WTC11 (cell line): Measurements from ENCODE around the gene KLHL33. TPM values are rescaled to one million over a fixed set of nuclear protein-coding genes. Genes with fewer than 3 reads are reported as not detected.
"Not testable (repeated sequence)": the region's sequence is repeated elsewhere in the genome, so short reads cannot be mapped to it uniquely, and the experiment has no call there.

Source experiments
- ATAC-seq: fragments of 200-7000 bp; cut with Tn5 transposase; 2 replicates; pipeline ENCODE4 v1.10.0; 2021; ENCODE audit warnings: mild to moderate bottlenecking, moderate library complexity
- CTCF ChIA-PET: fragments of 300-600 bp; sonication (Branson Sonifier 250); formaldehyde crosslinking; loops from one replicate; lab custom pipeline; 2021; ENCODE audit warnings: antibody characterized with exemption; lab: Charles Lee
- POLR2A ChIA-PET: fragments of 350-600 bp; sonication (Branson Sonifier 250); formaldehyde crosslinking; loops from one replicate; lab custom pipeline; 2021; ENCODE audit warnings: antibody characterized with exemption; lab: Charles Lee
- DNase-seq: peaks from one replicate; pipeline ENCODE4 v3.0.0; 2021; ENCODE audit warnings: low spot score
- H3K27ac Mint-ChIP-seq: 2 replicates; pipeline ENCODE4 v1.8.0; 2021; ENCODE audit warnings: mixed read lengths
- H3K27me3 Mint-ChIP-seq: 2 replicates; pipeline ENCODE4 v1.8.0; 2021; ENCODE audit warnings: low read depth, mild to moderate bottlenecking, moderate library complexity, mixed read lengths
- H3K36me3 Mint-ChIP-seq: 2 replicates; pipeline ENCODE4 v1.8.0; 2021; ENCODE audit warnings: mixed read lengths
- H3K4me1 Mint-ChIP-seq: 2 replicates; pipeline ENCODE4 v1.8.0; 2022; ENCODE audit warnings: mixed read lengths
- H3K4me3 Mint-ChIP-seq: 2 replicates; pipeline ENCODE4 v1.8.0; 2021; ENCODE audit warnings: mild to moderate bottlenecking, moderate library complexity, mixed read lengths
- H3K9me3 Mint-ChIP-seq: 2 replicates; pipeline ENCODE4 v1.8.0; 2021; ENCODE audit warnings: mixed read lengths
- ELF4 ChIP-seq: sonication (generic); formaldehyde crosslinking; IDR thresholded peaks from 2 replicates; pipeline ENCODE4 v1.8.1; 2022; ENCODE audit warnings: low read depth, mild to moderate bottlenecking, moderate library complexity, missing genetic modification reagents
- NR1H2 ChIP-seq: sonication (generic); formaldehyde crosslinking; IDR thresholded peaks from 2 replicates; pipeline ENCODE4 v1.9.0; 2021; ENCODE audit warnings: mild to moderate bottlenecking, moderate library complexity, missing genetic modification reagents
- ZNF232 ChIP-seq: sonication (generic); formaldehyde crosslinking; IDR thresholded peaks from 2 replicates; pipeline ENCODE4 v1.8.0; 2022; ENCODE audit warnings: mild to moderate bottlenecking, missing genetic modification reagents
- ZNF396 ChIP-seq: fragments of 250-450 bp; sonication (Bioruptor Pico); IDR thresholded peaks from 2 replicates; pipeline ENCODE4 v1.8.0; 2021; ENCODE audit warnings: mild to moderate bottlenecking, moderate library complexity, borderline replicate concordance
- total RNA-seq: library from RNA; stranded (reverse); gene quantifications from 3 replicates; pipeline ENCODE4 v1.2.3, GENCODE V29; 2021
- TF ChIP-seq, protein P1 (sequence below): sonication (generic); formaldehyde crosslinking; conservative IDR thresholded peaks from 2 replicates; pipeline ENCODE4 v1.8.1; 2023; ENCODE audit warnings: mild to moderate bottlenecking, low read depth, missing genetic modification reagents, moderate library complexity
- TF ChIP-seq, protein P2 (sequence below): sonication (generic); formaldehyde crosslinking; IDR thresholded peaks from 2 replicates; pipeline ENCODE4 v1.8.1; 2022; ENCODE audit warnings: mild to moderate bottlenecking, missing genetic modification reagents, moderate library complexity, borderline replicate concordance
- TF ChIP-seq, protein P3 (sequence below): sonication (generic); formaldehyde crosslinking; IDR thresholded peaks from 2 replicates; pipeline ENCODE4 v1.8.0; 2023; ENCODE audit warnings: missing genetic modification reagents, mild to moderate bottlenecking, borderline replicate concordance
- TF ChIP-seq, protein P4 (sequence below): sonication (generic); formaldehyde crosslinking; IDR thresholded peaks from 2 replicates; pipeline ENCODE4 v1.8.1; 2022; ENCODE audit warnings: low read depth, mild to moderate bottlenecking, moderate library complexity, missing genetic modification reagents, borderline replicate concordance
- TF ChIP-seq, protein P5 (sequence below): fragments of 250-450 bp; sonication (Bioruptor Pico); IDR thresholded peaks from 2 replicates; pipeline ENCODE4 v1.9.0; 2021; ENCODE audit warnings: mild to moderate bottlenecking, borderline replicate concordance

Gene KLHL33
- total RNA-seq, 1 experiment from 2014 or later, result 0.17 TPM

DNA sequence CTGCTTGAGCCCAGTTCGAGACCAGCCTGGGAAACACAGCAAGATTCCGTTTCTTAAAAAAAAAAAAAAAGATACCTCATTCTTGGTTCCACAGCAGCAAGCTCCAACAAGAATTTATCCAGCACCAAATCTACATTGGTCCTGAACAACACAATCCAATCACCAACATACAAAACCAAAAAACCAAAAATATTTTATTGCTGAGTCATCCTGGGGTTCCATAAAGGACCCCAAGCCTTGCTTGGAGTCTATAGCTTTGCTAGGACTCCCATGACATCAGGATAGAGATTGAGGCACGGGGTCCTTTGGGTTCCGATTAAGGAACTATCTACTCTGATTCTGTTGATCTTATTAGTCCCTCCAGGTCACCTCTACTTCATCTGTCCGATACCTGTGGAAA lies 10.9 kb upstream of the KLHL33 start (continued):
- TF ChIP-seq, protein P1, sequence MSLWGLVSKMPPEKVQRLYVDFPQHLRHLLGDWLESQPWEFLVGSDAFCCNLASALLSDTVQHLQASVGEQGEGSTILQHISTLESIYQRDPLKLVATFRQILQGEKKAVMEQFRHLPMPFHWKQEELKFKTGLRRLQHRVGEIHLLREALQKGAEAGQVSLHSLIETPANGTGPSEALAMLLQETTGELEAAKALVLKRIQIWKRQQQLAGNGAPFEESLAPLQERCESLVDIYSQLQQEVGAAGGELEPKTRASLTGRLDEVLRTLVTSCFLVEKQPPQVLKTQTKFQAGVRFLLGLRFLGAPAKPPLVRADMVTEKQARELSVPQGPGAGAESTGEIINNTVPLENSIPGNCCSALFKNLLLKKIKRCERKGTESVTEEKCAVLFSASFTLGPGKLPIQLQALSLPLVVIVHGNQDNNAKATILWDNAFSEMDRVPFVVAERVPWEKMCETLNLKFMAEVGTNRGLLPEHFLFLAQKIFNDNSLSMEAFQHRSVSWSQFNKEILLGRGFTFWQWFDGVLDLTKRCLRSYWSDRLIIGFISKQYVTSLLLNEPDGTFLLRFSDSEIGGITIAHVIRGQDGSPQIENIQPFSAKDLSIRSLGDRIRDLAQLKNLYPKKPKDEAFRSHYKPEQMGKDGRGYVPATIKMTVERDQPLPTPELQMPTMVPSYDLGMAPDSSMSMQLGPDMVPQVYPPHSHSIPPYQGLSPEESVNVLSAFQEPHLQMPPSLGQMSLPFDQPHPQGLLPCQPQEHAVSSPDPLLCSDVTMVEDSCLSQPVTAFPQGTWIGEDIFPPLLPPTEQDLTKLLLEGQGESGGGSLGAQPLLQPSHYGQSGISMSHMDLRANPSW (CRISPR knock-in tag), result no peak
- TF ChIP-seq ELF4 (CRISPR knock-in tag), result no peak
- TF ChIP-seq, protein P2, sequence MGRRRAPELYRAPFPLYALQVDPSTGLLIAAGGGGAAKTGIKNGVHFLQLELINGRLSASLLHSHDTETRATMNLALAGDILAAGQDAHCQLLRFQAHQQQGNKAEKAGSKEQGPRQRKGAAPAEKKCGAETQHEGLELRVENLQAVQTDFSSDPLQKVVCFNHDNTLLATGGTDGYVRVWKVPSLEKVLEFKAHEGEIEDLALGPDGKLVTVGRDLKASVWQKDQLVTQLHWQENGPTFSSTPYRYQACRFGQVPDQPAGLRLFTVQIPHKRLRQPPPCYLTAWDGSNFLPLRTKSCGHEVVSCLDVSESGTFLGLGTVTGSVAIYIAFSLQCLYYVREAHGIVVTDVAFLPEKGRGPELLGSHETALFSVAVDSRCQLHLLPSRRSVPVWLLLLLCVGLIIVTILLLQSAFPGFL (CRISPR knock-in tag), result no peak
- TF ChIP-seq, protein P3, sequence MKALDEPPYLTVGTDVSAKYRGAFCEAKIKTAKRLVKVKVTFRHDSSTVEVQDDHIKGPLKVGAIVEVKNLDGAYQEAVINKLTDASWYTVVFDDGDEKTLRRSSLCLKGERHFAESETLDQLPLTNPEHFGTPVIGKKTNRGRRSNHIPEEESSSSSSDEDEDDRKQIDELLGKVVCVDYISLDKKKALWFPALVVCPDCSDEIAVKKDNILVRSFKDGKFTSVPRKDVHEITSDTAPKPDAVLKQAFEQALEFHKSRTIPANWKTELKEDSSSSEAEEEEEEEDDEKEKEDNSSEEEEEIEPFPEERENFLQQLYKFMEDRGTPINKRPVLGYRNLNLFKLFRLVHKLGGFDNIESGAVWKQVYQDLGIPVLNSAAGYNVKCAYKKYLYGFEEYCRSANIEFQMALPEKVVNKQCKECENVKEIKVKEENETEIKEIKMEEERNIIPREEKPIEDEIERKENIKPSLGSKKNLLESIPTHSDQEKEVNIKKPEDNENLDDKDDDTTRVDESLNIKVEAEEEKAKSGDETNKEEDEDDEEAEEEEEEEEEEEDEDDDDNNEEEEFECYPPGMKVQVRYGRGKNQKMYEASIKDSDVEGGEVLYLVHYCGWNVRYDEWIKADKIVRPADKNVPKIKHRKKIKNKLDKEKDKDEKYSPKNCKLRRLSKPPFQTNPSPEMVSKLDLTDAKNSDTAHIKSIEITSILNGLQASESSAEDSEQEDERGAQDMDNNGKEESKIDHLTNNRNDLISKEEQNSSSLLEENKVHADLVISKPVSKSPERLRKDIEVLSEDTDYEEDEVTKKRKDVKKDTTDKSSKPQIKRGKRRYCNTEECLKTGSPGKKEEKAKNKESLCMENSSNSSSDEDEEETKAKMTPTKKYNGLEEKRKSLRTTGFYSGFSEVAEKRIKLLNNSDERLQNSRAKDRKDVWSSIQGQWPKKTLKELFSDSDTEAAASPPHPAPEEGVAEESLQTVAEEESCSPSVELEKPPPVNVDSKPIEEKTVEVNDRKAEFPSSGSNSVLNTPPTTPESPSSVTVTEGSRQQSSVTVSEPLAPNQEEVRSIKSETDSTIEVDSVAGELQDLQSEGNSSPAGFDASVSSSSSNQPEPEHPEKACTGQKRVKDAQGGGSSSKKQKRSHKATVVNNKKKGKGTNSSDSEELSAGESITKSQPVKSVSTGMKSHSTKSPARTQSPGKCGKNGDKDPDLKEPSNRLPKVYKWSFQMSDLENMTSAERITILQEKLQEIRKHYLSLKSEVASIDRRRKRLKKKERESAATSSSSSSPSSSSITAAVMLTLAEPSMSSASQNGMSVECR (CRISPR knock-in tag), result no peak
- TF ChIP-seq ZNF396, result no peak
- TF ChIP-seq, protein P4, sequence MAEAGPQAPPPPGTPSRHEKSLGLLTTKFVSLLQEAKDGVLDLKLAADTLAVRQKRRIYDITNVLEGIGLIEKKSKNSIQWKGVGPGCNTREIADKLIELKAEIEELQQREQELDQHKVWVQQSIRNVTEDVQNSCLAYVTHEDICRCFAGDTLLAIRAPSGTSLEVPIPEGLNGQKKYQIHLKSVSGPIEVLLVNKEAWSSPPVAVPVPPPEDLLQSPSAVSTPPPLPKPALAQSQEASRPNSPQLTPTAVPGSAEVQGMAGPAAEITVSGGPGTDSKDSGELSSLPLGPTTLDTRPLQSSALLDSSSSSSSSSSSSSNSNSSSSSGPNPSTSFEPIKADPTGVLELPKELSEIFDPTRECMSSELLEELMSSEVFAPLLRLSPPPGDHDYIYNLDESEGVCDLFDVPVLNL (CRISPR knock-in tag), result no peak
- TF ChIP-seq NR1H2 (CRISPR knock-in tag), result no peak
- no peak for TF ChIP-seq ZNF232 (CRISPR knock-in tag)
- TF ChIP-seq, protein P5, sequence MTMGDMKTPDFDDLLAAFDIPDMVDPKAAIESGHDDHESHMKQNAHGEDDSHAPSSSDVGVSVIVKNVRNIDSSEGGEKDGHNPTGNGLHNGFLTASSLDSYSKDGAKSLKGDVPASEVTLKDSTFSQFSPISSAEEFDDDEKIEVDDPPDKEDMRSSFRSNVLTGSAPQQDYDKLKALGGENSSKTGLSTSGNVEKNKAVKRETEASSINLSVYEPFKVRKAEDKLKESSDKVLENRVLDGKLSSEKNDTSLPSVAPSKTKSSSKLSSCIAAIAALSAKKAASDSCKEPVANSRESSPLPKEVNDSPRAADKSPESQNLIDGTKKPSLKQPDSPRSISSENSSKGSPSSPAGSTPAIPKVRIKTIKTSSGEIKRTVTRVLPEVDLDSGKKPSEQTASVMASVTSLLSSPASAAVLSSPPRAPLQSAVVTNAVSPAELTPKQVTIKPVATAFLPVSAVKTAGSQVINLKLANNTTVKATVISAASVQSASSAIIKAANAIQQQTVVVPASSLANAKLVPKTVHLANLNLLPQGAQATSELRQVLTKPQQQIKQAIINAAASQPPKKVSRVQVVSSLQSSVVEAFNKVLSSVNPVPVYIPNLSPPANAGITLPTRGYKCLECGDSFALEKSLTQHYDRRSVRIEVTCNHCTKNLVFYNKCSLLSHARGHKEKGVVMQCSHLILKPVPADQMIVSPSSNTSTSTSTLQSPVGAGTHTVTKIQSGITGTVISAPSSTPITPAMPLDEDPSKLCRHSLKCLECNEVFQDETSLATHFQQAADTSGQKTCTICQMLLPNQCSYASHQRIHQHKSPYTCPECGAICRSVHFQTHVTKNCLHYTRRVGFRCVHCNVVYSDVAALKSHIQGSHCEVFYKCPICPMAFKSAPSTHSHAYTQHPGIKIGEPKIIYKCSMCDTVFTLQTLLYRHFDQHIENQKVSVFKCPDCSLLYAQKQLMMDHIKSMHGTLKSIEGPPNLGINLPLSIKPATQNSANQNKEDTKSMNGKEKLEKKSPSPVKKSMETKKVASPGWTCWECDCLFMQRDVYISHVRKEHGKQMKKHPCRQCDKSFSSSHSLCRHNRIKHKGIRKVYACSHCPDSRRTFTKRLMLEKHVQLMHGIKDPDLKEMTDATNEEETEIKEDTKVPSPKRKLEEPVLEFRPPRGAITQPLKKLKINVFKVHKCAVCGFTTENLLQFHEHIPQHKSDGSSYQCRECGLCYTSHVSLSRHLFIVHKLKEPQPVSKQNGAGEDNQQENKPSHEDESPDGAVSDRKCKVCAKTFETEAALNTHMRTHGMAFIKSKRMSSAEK, result no peak
- TF ChIP-seq, all 79 proteins: peak for 0

DNA sequence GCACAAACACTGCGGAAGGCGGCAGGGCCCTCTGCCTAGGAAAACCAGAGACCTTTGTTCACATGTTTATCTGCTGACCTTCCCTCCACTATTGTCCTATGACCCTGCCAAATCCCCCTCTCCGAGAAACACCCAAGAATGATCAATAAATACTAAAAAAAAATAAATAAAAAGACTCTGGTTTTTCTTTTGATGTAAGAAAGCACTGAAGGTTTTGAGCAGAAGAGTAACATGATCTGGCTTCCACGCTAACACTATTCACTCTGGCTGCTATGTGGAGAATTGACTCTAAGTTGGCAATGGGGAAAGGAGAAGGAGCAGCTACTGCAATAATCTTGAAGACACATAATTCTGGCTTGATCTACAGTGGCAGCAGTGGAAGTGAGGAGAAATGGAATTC lies 7.7 kb upstream of the KLHL33 start:
- H3K4me3 Mint-ChIP-seq, H3K36me3 Mint-ChIP-seq, H3K27me3 Mint-ChIP-seq, H3K27ac Mint-ChIP-seq, H3K9me3 Mint-ChIP-seq, DNase-seq, ATAC-seq, H3K4me1 Mint-ChIP-seq: not testable (repeated sequence)
- POLR2A ChIA-PET, result interaction anchor here (2.3 kb wide), 1 partner anchor 11 kb away, joined by 8 read pairs; the partner anchor contains the start of genes APEX1 and OSGEP
- CTCF ChIA-PET, result interaction anchor here (1.3 kb wide), 1 partner anchor 28 kb away, joined by 5 read pairs; no protein-coding TSS in a partner anchor
